Activated CD4-positive, alpha-beta memory T cell treated with anti-CD3 and anti-CD28 coated beads, Interleukin-2, amount 10 ng/mL, durations not matched to agents 7 days and 5 days (primary cell): ENCODE measurements around the gene KLF11. TPM values are rescaled to one million over a fixed set of nuclear protein-coding genes. Genes with fewer than 3 reads are reported as not detected.
A peak's percentile ranks its signal among the peaks of the same experiment; 100 is the strongest.
"Not testable (repeated sequence)": the region's sequence is repeated elsewhere in the genome, so short reads cannot be mapped to it uniquely, and the experiment has no call there.

Experiments
- CTCF ChIA-PET: fragments of 350-600 bp; sonication (Branson Sonifier 250); formaldehyde crosslinking; loops from one replicate; lab custom pipeline; 2021; ENCODE audit warnings: antibody characterized with exemption, inconsistent platforms; lab: Charles Lee
- POLR2A ChIA-PET: fragments of 350-600 bp; sonication (Branson Sonifier 250); formaldehyde crosslinking; loops from one replicate; lab custom pipeline; 2021; ENCODE audit warnings: antibody characterized with exemption; lab: Charles Lee
- DNase-seq: peaks from one replicate; pipeline ENCODE4 v3.0.0-alpha.2; 2020
- H3K27ac Mint-ChIP-seq: one replicate; pipeline ENCODE4 v1.8.0; 2021; ENCODE audit warnings: mild to moderate bottlenecking, mixed read lengths
- H3K27me3 Mint-ChIP-seq: one replicate; pipeline ENCODE4 v1.8.0; 2021; ENCODE audit warnings: mixed read lengths
- H3K36me3 Mint-ChIP-seq: one replicate; pipeline ENCODE4 v1.8.0; 2021; ENCODE audit warnings: low read depth, mixed read lengths
- H3K4me1 Mint-ChIP-seq: one replicate; pipeline ENCODE4 v1.8.0; 2021; ENCODE audit warnings: mixed read lengths
- H3K4me3 Mint-ChIP-seq: one replicate; pipeline ENCODE4 v1.8.0; 2021; ENCODE audit warnings: mild to moderate bottlenecking, mixed read lengths
- H3K9me3 Mint-ChIP-seq: one replicate; pipeline ENCODE4 v1.8.0; 2021; ENCODE audit warnings: mixed read lengths
- total RNA-seq, 2 experiments: library from RNA; stranded (reverse); gene quantifications; one replicate each; pipeline ENCODE4 v1.2.3, GENCODE V29; 2021

Gene KLF11
- total RNA-seq, 2 experiments from 2014 or later, result 14.4 to 16.0 TPM

- Mint-ChIP-seq H3K27ac (no peak overlapping the region), H3K36me3 (no peaks in the 10 kb centered on the region), H3K4me3 (no peak overlapping the region), H3K4me1 (no peaks in the 10 kb centered on the region), H3K27me3 (peaks cover 17% of the 10 kb centered on the region), H3K9me3 (no peaks in the 10 kb centered on the region)
- ChIA-PET CTCF (interaction anchor here (3.0 kb wide), 1 partner anchor 37 kb away, joined by 13 read pairs; no protein-coding TSS in a partner anchor), POLR2A (no interaction called here)
- no peak for DNase-seq
Measured at GRCh38 chr2:10022041-10022421, 21.3 kb upstream of the KLF11 start.

- DNase-seq, result no peak
- H3K27ac Mint-ChIP-seq, result no peak overlapping the region
- H3K36me3 Mint-ChIP-seq, result no peaks in the 10 kb centered on the region
- CTCF ChIA-PET, result interaction anchor here (0.7 to 3.0 kb wide), 2 partner anchors 37 to 252 kb away, joined by 3 to 13 read pairs; no protein-coding TSS in a partner anchor
- H3K4me1 Mint-ChIP-seq, result peaks cover 2% of the 10 kb centered on the region
- no peaks in the 10 kb centered on the region for H3K9me3 Mint-ChIP-seq
- no peak overlapping the region for H3K4me3 Mint-ChIP-seq
- peaks cover 15% of the 10 kb centered on the region for H3K27me3 Mint-ChIP-seq
- POLR2A ChIA-PET, result no interaction called here
Measured at GRCh38 chr2:10022445-10022844, 20.9 kb upstream of the KLF11 start.

- Mint-ChIP-seq H3K9me3 (no peaks in the 10 kb centered on the region), H3K27ac (no peak overlapping the region), H3K36me3 (no peaks in the 10 kb centered on the region), H3K4me1 (peaks cover 5% of the 10 kb centered on the region), H3K4me3 (no peak overlapping the region), H3K27me3 (peaks cover 12% of the 10 kb centered on the region)
- DNase-seq, result no peak
- CTCF ChIA-PET, result interaction anchor here (0.7 kb wide), 1 partner anchor 252 kb away, joined by 3 read pairs; no protein-coding TSS in a partner anchor
- POLR2A ChIA-PET, result no interaction called here
Measured at GRCh38 chr2:10022966-10023662, 20.2 kb upstream of the KLF11 start.

- no peaks in the 10 kb centered on the region for H3K36me3 Mint-ChIP-seq
- POLR2A ChIA-PET, result interaction anchor here (5.2 kb wide), 1 partner anchor 17 kb away, joined by 88 read pairs; the partner anchor contains the start of gene KLF11
- no peaks in the 10 kb centered on the region for H3K27me3 Mint-ChIP-seq
Measured at GRCh38 chr2:10026940-10027569, 16.3 kb upstream of the KLF11 start.

GRCh38 chr2:10027660-10028330 lies 15.6 kb upstream of the KLF11 start:
- DNase-seq, result no peak
- no peak overlapping the region for H3K4me3 Mint-ChIP-seq
- ChIA-PET POLR2A (interaction anchor here (2.0 to 5.2 kb wide), 6 partner anchors 10 to 472 kb away, joined by 6 to 88 read pairs (median 8); partner anchors contain the start of genes ADAM17, KLF11 and TAF1B), CTCF (interaction anchor here (1.6 to 4.6 kb wide), 5 partner anchors 17 to 229 kb away, joined by 6 to 52 read pairs (median 11); partner anchors contain the start of gene KLF11)
- H3K27me3 Mint-ChIP-seq, result no peaks in the 10 kb centered on the region
- peak overlapping the region; percentile 24 for H3K27ac Mint-ChIP-seq
- H3K36me3 Mint-ChIP-seq, result no peaks in the 10 kb centered on the region
- H3K9me3 Mint-ChIP-seq, result no peaks in the 10 kb centered on the region
- H3K4me1 Mint-ChIP-seq, result peaks cover 33% of the 10 kb centered on the region

More at GRCh38 chr2:10026940-10027569, 16.3 kb upstream of the KLF11 start:
- H3K4me3 Mint-ChIP-seq, result no peak overlapping the region
- peaks cover 32% of the 10 kb centered on the region for H3K4me1 Mint-ChIP-seq
- CTCF ChIA-PET, result interaction anchor here (0.8 to 4.6 kb wide), 3 partner anchors 41 to 214 kb away, joined by 3 to 52 read pairs (median 15); no protein-coding TSS in a partner anchor
- H3K9me3 Mint-ChIP-seq, result no peaks in the 10 kb centered on the region
- no peak overlapping the region for H3K27ac Mint-ChIP-seq
- DNase-seq, result no peak

- POLR2A ChIA-PET, result interaction anchor here (0.6 to 5.2 kb wide), 17 partner anchors 9 to 606 kb away, joined by 3 to 88 read pairs (median 5); partner anchors contain the start of genes ADAM17, ITGB1BP1, KLF11 and TAF1B
- no peaks in the 10 kb centered on the region for H3K9me3 Mint-ChIP-seq
- CTCF ChIA-PET, result interaction anchor here (0.7 to 4.6 kb wide), 12 partner anchors 10 to 387 kb away, joined by 3 to 52 read pairs (median 3); partner anchors contain the start of gene KLF11
- H3K36me3 Mint-ChIP-seq, result no peaks in the 10 kb centered on the region
- no peaks in the 10 kb centered on the region for H3K27me3 Mint-ChIP-seq
- peaks cover 34% of the 10 kb centered on the region for H3K4me1 Mint-ChIP-seq
- DNase-seq, result no peak
- H3K27ac Mint-ChIP-seq, result peak overlapping the region; percentile 79
- H3K4me3 Mint-ChIP-seq, result no peak overlapping the region
Measured at GRCh38 chr2:10028407-10028987, 14.9 kb upstream of the KLF11 start.

GRCh38 chr2:10028988-10029874 lies 14.1 kb upstream of the KLF11 start:
- Mint-ChIP-seq H3K4me3 (peak overlapping the region; percentile 65), H3K9me3 (no peaks in the 10 kb centered on the region), H3K27ac (peak overlapping the region; percentile 79), H3K4me1 (peaks cover 38% of the 10 kb centered on the region), H3K27me3 (no peaks in the 10 kb centered on the region), H3K36me3 (no peaks in the 10 kb centered on the region)
- DNase-seq, result peak; percentile 77
- CTCF ChIA-PET, result interaction anchor here (0.7 to 4.6 kb wide), 12 partner anchors 9 to 386 kb away, joined by 3 to 52 read pairs (median 3); partner anchors contain the start of gene KLF11
- POLR2A ChIA-PET, result interaction anchor here (0.6 to 5.2 kb wide), 17 partner anchors 9 to 607 kb away, joined by 3 to 88 read pairs (median 5); partner anchors contain the start of genes ADAM17, ITGB1BP1, KLF11 and TAF1B

- H3K9me3 Mint-ChIP-seq, result no peaks in the 10 kb centered on the region
- H3K36me3 Mint-ChIP-seq, result no peaks in the 10 kb centered on the region
- POLR2A ChIA-PET, result interaction anchor here (1.1 to 5.2 kb wide), 10 partner anchors 8 to 607 kb away, joined by 3 to 88 read pairs (median 6); partner anchors contain the start of genes ADAM17, ITGB1BP1, KLF11 and TAF1B
- H3K4me1 Mint-ChIP-seq, result peaks cover 44% of the 10 kb centered on the region
- CTCF ChIA-PET, result interaction anchor here (1.0 to 4.6 kb wide), 6 partner anchors 15 to 231 kb away, joined by 3 to 52 read pairs (median 10); partner anchors contain the start of gene KLF11
- DNase-seq, result no peak
- peak overlapping the region; percentile 79 for H3K27ac Mint-ChIP-seq
- H3K27me3 Mint-ChIP-seq, result peaks cover 2% of the 10 kb centered on the region
- peak overlapping the region; percentile 65 for H3K4me3 Mint-ChIP-seq
Measured at GRCh38 chr2:10029875-10030223, 13.5 kb upstream of the KLF11 start.

- Mint-ChIP-seq H3K4me3 (peak overlapping the region; percentile 65), H3K27me3 (peaks cover 2% of the 10 kb centered on the region), H3K36me3 (no peaks in the 10 kb centered on the region), H3K27ac (no peak overlapping the region), H3K4me1 (peaks cover 48% of the 10 kb centered on the region), H3K9me3 (no peaks in the 10 kb centered on the region)
- ChIA-PET POLR2A (interaction anchor here (5.2 kb wide), 1 partner anchor 14 kb away, joined by 88 read pairs; the partner anchor contains the start of gene KLF11), CTCF (interaction anchor here (1.2 to 4.6 kb wide), 2 partner anchors 37 to 45 kb away, joined by 3 to 52 read pairs; no protein-coding TSS in a partner anchor)
- DNase-seq, result no peak
Measured at GRCh38 chr2:10030311-10030736, 13.0 kb upstream of the KLF11 start.

GRCh38 chr2:10030798-10031197 lies 12.6 kb upstream of the KLF11 start:
- POLR2A ChIA-PET, result interaction anchor here (0.7 to 5.2 kb wide), 2 partner anchors 13 to 475 kb away, joined by 3 to 88 read pairs; partner anchors contain the start of genes ADAM17 and KLF11
- CTCF ChIA-PET, result interaction anchor here (1.2 to 4.6 kb wide), 2 partner anchors 37 to 45 kb away, joined by 3 to 52 read pairs; no protein-coding TSS in a partner anchor
- not testable (repeated sequence) for H3K27ac Mint-ChIP-seq, DNase-seq, H3K27me3 Mint-ChIP-seq, H3K36me3 Mint-ChIP-seq, H3K4me3 Mint-ChIP-seq, H3K9me3 Mint-ChIP-seq
- H3K4me1 Mint-ChIP-seq, result peaks cover 53% of the 10 kb centered on the region
